ENCODE data around the gene ADGRL3.
A peak's percentile ranks its signal among the peaks of the same experiment; 100 is the strongest.

Gene ADGRL3

DNA sequence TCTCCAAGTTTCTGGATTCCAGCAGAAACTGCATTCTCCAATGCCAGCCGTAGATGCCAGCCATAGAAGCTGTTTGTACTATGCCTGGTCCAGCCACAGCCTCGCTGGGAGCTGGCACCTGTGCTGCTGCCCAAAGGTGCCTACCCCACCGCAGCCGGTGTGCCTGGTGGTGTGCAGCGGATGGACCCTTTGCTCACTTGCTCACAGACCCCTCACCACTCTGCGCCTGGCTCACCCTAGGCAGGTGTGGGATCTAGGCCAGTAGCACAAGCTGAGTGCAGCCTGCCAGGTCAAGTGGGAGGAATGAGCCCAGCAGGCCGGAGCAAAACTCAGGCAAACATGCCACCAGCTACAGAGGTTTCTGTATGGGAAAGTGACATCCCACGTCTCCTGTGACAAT, 463.2 kb downstream of the ADGRL3 start:
- DNase-seq, result no peak
- no peak for TF ChIP-seq GATA1 (IDR thresholded peaks at IDR 0.05; ENCODE audit: low read depth, low read length)
- no peak for TF ChIP-seq POLR2A (IDR thresholded peaks at IDR 0.05; ENCODE audit: low read length)

DNA sequence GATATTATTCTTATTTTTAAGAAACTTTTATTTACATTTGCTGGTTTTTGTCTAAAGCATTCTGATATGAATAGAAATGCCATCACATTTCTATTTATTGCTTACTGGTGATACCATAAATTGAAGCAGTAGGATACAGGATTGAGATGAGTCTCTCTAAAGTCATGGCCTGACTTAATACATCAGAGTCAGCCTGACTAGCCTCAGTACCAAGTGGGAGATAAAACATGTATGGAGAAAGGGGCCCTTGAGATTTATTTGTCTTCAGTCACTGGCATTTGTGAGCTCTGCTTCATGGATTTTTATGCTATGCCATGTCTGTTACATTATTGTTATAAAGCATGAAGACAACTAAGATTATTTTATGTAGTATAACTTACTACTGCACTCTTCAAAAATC, 465.5 kb downstream of the ADGRL3 start:
- no peak for DNase-seq
- TF ChIP-seq GATA1 (IDR thresholded peaks at IDR 0.05; ENCODE audit: low read depth, low read length), result no peak
- TF ChIP-seq POLR2A (IDR thresholded peaks at IDR 0.05; ENCODE audit: low read length), result no peak

DNA sequence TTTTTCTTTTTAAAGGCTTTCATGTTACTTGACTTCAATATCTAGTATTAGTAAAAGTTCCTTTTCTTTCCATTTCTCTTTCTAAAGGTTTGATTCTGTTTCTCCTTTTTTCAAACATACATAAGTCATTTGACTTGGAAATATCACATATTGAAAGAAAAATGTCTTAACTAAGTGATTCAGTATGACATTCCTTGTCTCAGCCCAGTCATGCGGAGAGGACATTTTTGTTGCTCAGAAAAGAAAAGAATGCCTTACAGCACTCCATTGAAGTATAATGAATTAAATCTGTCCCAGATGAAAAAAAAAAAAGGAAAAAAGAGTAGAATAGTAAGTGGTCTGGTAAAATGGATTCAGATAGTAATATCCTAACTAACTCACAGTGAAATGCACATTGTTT, 466.1 kb downstream of the ADGRL3 start:
- no peak for DNase-seq
- TF ChIP-seq GATA1 (IDR thresholded peaks at IDR 0.05; ENCODE audit: low read depth, low read length) (no peak), POLR2A (IDR thresholded peaks at IDR 0.05; ENCODE audit: low read length) (no peak)

DNA sequence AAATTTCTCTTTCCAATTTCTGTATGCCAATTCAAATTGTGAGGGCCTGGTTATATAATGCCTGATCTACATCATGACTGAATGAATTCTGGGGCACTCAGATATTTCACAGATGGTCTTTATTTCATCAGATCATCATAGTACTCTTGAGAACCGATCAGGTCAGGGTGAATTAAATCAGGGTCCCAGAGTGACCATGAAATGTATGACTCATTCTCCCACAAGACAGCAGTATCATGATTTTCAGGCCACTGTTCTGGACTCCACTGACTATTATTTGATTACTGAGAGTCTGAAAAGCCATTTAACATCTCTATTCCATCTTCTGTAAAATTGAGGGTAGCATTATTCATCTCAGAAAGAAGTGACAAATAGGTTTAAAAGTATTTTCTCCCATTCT, 471.5 kb downstream of the ADGRL3 start:
- TF ChIP-seq GATA1 (IDR thresholded peaks at IDR 0.05; ENCODE audit: low read depth, low read length), result no peak
- no peak for TF ChIP-seq POLR2A (IDR thresholded peaks at IDR 0.05; ENCODE audit: low read length)
- no peak for DNase-seq

DNA sequence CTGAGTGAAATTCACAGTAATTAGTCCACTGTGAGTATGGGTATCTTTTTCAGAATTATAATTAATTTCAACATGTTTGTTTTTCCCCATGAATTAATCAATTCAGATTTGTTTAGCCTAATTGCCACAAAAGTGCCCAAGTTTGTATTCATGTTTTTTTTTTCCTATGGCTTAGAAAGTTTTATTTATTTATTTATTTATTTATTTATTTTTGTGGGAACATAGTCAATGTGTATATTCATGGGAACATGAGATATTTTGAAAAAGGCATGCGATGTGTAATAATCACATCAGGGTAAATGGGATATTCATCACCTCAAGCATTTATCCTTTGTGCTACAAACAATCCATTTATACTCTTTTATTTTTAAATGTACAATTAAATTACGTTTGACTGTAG, 475.3 kb downstream of the ADGRL3 start:
- DNase-seq, result no peak
- no peak for TF ChIP-seq GATA1 (IDR thresholded peaks at IDR 0.05; ENCODE audit: low read depth, low read length)
- no peak for TF ChIP-seq POLR2A (IDR thresholded peaks at IDR 0.05; ENCODE audit: low read length)

DNA sequence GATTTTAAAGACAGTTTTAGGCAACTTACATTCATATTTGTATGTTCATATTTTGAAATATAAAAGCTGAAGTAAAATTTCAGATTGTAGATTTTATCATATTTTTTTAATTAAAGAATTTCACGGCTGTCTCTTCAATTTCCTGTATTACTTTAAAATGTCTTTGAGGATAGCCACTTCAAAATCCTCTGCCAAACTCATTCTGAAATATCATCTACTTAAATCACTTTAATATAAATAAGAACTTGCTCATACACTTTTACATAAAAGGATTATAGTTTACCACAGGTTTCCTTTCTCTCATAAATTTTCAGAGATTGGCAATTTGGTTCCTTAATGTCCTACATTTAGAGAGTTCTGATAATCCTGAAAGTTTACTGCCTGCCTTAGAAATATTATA, 478.2 kb downstream of the ADGRL3 start:
- no peak for DNase-seq
- TF ChIP-seq POLR2A (IDR thresholded peaks at IDR 0.05; ENCODE audit: low read length), result no peak
- TF ChIP-seq GATA1 (IDR thresholded peaks at IDR 0.05; ENCODE audit: low read depth, low read length), result no peak

DNA sequence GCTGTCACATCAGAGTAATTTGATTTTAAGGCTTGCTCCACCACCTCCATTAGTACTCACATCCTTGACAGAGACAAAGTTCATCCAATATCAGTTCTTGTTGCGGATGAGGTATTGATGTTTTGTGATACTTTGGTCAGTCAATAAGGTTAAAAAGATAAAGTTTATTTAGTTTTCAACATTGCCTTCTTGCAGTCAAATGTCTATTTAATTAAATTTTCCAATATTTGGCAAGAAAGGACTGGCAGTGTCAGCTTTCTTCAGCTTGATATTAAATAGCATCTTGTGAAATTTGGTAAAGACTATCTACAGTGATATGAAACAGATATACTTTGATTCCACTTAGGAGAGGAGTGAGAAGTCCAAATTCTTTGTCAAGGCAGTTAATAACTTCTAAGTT, 493.4 kb downstream of the ADGRL3 start:
- TF ChIP-seq GATA1 (IDR thresholded peaks at IDR 0.05; ENCODE audit: low read depth, low read length) (no peak), POLR2A (IDR thresholded peaks at IDR 0.05; ENCODE audit: low read length) (no peak)
- DNase-seq, result no peak

DNA sequence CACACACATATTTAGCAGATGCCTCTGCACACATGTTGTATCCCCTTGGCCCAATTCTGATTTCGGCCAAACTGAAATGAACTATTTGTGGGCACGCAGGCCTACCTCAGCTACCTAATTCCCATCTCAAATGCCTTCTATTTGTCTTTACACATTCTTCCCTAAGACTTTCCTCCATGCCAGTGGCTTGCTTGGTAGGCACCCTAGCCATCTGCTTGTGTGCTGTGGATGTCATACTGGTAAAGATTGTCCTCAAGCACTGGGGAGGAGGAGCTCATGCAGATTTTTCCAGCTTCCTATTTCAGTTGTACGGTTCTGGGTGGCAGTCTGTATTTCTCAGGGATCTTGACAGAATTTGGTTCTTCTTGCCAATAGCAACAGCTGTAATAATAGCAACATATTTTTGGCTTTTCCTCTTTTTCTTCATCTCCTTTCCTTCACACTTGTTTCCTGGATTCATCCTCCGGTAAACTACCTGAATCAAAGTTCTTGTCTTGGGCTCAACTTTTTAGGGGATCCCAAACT, 514.3 kb downstream of the ADGRL3 start:
- no peak for DNase-seq
- no peak for TF ChIP-seq GATA1 (IDR thresholded peaks at IDR 0.05; ENCODE audit: low read depth, low read length)
- TF ChIP-seq POLR2A (IDR thresholded peaks at IDR 0.05; ENCODE audit: low read length), result no peak

DNA sequence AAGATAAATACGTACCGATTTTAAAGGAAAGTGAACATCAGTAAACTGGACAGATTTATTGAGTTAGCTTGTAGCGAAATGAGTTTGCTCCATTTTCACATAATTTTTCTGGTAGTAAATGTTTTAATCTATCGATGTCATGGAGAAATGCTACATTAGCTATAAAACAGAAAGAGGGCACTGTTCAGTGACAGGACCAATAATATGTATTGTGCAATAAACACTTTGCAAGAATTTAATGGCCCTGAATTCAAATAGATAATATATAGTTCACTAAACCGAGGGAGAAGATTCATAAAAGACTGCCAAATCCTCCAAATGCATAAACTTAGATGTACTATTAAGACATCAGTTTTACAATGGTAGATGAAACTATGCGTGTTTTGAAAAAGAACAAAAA, 516.3 kb downstream of the ADGRL3 start:
- no peak for DNase-seq
- TF ChIP-seq POLR2A (IDR thresholded peaks at IDR 0.05; ENCODE audit: low read length) (no peak), GATA1 (IDR thresholded peaks at IDR 0.05; ENCODE audit: low read depth, low read length) (no peak)

DNA sequence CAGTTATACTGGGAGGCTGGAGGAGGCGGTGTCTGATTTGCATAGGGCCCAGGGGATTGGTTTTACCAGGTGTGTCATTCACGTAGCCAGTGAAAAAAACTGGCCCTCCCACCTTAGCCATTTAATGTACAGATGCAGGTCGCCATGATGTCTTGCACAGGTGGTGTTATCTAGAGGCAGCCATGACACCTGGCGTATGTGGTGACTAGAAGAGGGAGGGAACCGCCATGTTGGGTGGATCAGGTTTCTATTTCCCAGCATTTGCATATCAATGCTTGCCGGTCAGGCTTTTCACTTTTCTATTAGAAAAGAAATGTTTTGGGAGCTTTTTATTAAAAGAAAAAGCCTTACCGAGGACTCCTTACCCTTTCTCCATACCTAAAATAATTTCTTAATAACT, 523.4 kb downstream of the ADGRL3 start:
- no peak for TF ChIP-seq POLR2A (IDR thresholded peaks at IDR 0.05; ENCODE audit: low read length)
- no peak for TF ChIP-seq GATA1 (IDR thresholded peaks at IDR 0.05; ENCODE audit: low read depth, low read length)
- no peak for DNase-seq

DNA sequence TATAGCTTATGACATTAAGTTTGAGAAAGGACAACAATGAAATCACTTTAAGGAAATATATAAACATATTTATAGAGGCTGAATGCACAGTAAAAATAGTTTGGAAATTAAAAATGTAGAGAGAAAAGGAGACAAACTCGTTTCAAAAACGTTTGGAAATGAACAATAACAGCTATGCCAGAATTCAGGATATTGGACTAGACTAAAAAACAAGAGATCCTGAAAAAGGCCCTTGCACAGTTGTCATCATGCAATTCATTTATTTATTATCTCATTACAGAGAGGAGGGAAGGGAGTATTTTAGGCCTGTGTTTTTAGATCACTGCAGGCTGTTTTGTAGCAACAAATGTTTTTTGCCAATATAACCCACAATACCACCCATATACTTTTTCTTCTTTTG, 527.2 kb downstream of the ADGRL3 start:
- no peak for TF ChIP-seq POLR2A (IDR thresholded peaks at IDR 0.05; ENCODE audit: low read length)
- no peak for TF ChIP-seq GATA1 (IDR thresholded peaks at IDR 0.05; ENCODE audit: low read depth, low read length)
- DNase-seq, result no peak

DNA sequence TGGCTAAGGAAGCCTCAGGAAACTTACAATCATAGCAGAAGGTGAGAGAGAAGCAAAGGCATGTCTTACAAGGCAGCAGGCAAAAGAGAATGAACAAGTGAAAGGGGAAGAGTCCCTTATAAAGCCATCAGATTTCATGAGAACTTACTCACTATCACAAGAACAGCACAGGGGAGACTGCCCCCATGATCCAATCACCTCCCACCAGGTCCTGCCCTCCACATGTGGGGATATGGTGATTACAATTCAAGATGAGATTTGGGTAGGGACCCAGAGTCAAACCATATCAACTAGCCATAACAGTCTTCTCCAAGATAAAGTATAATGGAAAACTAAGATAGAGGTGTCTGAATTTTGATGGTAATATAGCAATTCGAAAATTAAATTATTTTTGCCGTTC, 534.3 kb downstream of the ADGRL3 start:
- DNase-seq, result no peak

DNA sequence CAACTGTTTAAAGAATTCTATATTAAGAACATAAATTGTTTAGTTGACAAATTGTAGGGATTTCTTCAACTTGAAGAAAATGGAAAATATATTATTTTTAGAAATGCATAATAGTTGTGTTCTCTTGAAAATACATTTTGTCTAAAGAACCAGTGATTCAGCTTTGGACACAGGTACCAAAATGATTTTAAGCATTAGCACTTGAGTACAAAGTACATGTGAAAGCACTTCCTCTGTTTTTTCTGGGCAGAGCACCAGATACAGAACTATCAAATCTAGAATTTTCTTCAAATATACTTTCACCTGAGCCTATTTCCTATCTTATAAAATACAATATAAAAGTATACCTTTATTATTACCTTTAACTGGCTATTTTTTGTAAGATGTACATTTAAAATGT, 539.8 kb downstream of the ADGRL3 start:
- no peak for DNase-seq
- TF ChIP-seq POLR2A (IDR thresholded peaks at IDR 0.05; ENCODE audit: low read length) (no peak), GATA1 (IDR thresholded peaks at IDR 0.05; ENCODE audit: low read depth, low read length) (no peak)

More for the DNA sequence above, 534.3 kb downstream of the ADGRL3 start:
- TF ChIP-seq GATA1 (IDR thresholded peaks at IDR 0.05; ENCODE audit: low read depth, low read length) (no peak), POLR2A (IDR thresholded peaks at IDR 0.05; ENCODE audit: low read length) (no peak)

DNA sequence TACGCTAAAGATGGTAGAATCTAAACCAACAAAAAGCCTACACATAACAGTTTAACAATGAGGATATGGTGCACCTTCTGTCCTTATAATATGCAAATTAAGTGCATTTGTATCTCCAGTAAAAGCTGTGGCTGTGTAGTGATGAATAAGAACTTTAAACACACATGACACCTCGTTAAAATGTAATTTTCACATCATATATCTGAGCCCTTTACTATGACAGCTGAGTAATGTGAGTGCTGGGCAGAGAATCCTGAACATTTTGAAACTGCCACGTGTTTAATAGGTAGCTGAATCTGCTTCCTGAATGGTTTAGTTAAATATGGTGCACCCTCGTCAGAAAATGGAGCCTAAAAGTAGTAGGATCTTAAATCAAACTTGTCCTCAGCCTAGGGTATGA, 540.8 kb downstream of the ADGRL3 start:
- no peak for DNase-seq
- TF ChIP-seq GATA1 (IDR thresholded peaks at IDR 0.05; ENCODE audit: low read depth, low read length) (no peak), POLR2A (IDR thresholded peaks at IDR 0.05; ENCODE audit: low read length) (no peak)

DNA sequence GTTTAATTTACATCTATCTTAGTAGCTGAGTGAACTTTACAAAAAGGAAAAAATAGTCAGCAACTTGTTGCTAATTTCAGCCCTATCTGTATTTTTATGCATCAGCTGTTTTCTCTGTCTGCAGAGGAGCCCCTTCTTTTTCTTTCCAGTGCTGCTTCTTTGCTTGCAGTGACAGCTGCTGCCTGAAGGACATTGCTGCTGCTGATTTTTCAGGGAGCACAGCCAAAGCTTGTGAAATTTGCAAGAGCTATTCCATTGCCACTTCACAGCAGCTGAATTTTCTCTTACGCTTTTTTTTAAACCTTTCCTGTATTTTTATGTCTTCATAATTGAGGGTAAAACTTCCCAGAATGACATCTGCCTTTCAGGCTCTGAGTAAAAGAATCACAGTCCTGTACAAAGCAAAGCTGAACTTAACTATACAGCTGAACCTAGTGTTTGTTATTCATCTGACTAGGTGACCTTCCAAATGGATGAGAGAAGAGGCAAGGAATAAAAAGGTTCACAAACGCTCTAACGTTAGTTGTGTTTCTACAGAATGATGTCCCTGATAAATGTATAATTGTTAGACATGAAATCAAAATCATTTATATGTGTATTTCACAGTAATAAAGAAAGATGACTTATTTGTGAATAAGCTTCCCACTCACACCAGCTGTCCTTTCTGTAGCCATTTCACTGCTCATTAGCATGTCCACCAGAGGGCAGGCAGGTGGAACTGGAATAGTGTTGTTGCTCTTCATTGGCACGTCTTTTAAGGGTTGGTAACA, 541.4 kb downstream of the ADGRL3 start:
- peak; percentile 10 to 24 for DNase-seq
- TF ChIP-seq GATA1 (IDR thresholded peaks at IDR 0.05; ENCODE audit: low read depth, low read length) (no peak), POLR2A (IDR thresholded peaks at IDR 0.05; ENCODE audit: low read length) (no peak)

Data from erythroblast (primary cell).